ENCODE data around the gene OR51E1. TPM values are rescaled to one million over a fixed set of nuclear protein-coding genes. Genes with fewer than 3 reads are reported as not detected.

Gene OR51E1, protein sequence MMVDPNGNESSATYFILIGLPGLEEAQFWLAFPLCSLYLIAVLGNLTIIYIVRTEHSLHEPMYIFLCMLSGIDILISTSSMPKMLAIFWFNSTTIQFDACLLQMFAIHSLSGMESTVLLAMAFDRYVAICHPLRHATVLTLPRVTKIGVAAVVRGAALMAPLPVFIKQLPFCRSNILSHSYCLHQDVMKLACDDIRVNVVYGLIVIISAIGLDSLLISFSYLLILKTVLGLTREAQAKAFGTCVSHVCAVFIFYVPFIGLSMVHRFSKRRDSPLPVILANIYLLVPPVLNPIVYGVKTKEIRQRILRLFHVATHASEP
- not detected for total RNA-seq
- long read RNA-seq = 0 reads

DNA sequence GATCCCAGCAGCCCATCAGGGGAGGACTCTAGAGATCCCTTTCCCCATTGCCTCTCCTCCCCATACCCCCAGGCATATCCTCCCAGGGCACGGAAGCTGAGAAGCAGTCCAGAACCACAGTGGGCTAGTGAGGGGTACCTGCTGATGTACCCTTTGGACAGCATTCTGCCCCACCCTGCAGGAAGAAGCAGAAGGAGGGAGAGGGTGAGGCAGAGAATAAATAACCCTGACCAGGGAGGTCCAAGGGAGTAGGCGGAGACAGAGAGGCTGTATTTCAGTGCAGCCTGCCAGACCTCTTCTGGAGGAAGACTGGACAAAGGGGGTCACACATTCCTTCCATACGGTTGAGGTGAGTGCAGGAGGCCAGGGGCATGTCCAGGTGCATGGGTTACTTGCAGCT, at the start of gene OR51E1:
Gene OR51E1 (plus strand): TSS at position 301 of the 400 bp plus-strand sequence. CDS start 8,545 bp downstream, outside the sequence.
- Histone ChIP-seq H3K27ac (no peak within 1 kb of the TSS), H3K9me3 (no peaks in the 10 kb centered on the region), H3K4me1 (no peaks in the 10 kb centered on the region), H3K4me3 (no peak within 1 kb of the TSS), H3K27me3 (no peaks in the 10 kb centered on the region), H3K36me3 (no peaks in the 10 kb centered on the region)
- TF ChIP-seq, protein P1, sequence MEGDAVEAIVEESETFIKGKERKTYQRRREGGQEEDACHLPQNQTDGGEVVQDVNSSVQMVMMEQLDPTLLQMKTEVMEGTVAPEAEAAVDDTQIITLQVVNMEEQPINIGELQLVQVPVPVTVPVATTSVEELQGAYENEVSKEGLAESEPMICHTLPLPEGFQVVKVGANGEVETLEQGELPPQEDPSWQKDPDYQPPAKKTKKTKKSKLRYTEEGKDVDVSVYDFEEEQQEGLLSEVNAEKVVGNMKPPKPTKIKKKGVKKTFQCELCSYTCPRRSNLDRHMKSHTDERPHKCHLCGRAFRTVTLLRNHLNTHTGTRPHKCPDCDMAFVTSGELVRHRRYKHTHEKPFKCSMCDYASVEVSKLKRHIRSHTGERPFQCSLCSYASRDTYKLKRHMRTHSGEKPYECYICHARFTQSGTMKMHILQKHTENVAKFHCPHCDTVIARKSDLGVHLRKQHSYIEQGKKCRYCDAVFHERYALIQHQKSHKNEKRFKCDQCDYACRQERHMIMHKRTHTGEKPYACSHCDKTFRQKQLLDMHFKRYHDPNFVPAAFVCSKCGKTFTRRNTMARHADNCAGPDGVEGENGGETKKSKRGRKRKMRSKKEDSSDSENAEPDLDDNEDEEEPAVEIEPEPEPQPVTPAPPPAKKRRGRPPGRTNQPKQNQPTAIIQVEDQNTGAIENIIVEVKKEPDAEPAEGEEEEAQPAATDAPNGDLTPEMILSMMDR (IDR thresholded peaks at IDR 0.05) = no peak
- intact Hi-C loops (cut with DNase I) = no loop called here
- DNase-seq = no peak
- no peak for ATAC-seq

DNA sequence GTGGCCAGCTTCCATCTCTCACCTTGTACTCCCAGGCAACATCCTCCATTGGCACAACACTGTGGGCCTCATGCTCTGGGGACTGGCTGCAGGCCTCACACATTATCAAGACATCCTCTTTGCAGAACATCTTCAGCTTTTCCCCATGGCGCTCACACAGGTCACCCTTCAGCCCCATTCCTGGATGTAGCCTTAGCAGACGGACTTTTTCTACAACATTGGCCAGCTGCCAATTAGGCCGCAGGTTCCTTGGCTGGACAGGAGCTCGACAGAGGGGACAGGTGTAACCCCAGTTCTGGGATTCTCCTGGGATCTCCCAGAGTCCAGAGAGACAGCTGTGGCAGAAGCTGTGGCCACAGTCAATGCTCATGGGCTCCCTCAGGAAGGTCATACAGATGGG, 38.7 kb upstream of the OR51E1 start:
- H3K4me3 ChIP-seq = no peak overlapping the region
- H3K27me3 ChIP-seq = no peaks in the 10 kb centered on the region
- intact Hi-C loops (cut with DNase I) = no loop called here
- TF ChIP-seq, protein P1 (IDR thresholded peaks at IDR 0.05) = no peak
- DNase-seq = no peak
- H3K9me3 ChIP-seq = no peaks in the 10 kb centered on the region
- H3K4me1 ChIP-seq = peaks cover 13% of the 10 kb centered on the region
- H3K27ac ChIP-seq = no peak overlapping the region
- peaks cover 51% of the 10 kb centered on the region for H3K36me3 ChIP-seq
- no peak for ATAC-seq

DNA sequence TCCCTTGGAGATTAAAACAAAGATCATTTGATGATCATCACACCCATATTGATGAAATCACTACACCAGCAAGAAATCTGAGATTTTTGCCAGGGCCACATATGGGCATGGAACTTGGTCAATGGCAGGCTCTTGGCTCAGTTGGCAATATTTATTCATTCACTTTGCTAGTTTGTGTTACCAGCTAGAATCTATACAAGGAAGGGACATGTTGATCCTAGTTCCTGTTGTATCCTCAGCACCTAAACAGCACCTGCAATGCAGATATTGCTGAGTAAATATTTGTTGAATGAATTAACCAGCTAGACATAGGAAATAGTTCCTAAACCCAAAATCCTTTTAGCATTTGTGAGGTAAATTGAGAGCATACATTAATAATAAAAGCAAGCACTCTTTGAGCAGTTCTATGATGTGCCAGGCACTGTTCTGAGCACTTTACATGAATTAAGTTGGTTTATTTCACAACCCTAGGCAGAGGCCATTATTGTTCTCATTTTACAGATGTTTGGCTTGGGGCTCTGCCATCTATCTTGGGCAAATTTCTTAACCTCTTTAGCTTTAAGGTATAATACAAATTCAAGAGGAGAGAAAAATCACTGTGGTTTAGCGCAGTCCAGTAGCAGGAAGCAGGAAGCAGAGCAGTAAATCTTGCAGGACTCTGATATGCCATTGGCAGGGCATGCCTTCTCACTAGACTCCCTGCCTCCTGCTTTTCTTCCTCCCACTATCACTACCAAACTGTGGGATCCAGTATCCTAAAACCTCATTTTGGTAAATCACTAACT, 37.4 kb upstream of the OR51E1 start:
- ATAC-seq = peak; percentile 8
- H3K4me3 ChIP-seq = peak overlapping the region; percentile 71
- peak overlapping the region; percentile 92 for H3K27ac ChIP-seq
- TF ChIP-seq, protein P1 (IDR thresholded peaks at IDR 0.05) = no peak
- H3K36me3 ChIP-seq = peaks cover 37% of the 10 kb centered on the region
- H3K9me3 ChIP-seq = no peaks in the 10 kb centered on the region
- no peaks in the 10 kb centered on the region for H3K27me3 ChIP-seq
- H3K4me1 ChIP-seq = peaks cover 13% of the 10 kb centered on the region
- no peak for DNase-seq
- intact Hi-C loops (cut with DNase I) = no loop called here

DNA sequence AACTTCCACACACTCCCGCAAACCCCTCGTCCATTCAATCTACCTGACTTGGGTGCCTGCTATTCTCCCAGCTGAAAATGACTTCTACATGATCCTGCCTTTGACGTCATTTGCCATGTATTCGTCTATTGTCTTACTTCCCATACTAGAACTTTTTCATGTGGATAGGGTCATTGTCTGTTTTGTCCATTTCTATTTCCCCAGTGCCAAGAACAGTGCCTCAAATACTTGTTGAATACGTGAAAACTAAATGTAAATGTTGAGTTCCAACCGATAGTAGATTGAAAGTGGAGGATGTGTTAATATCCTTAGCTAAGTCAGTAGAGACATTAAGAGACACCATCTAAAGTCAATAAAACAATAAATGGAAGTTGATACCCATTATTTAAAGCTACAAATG, 36.7 kb upstream of the OR51E1 start:
- Histone ChIP-seq H3K9me3 (no peaks in the 10 kb centered on the region), H3K27me3 (no peaks in the 10 kb centered on the region), H3K4me3 (peak overlapping the region; percentile 71), H3K4me1 (peaks cover 13% of the 10 kb centered on the region), H3K36me3 (peaks cover 31% of the 10 kb centered on the region), H3K27ac (peak overlapping the region; percentile 92)
- ATAC-seq (no peak), DNase-seq (no peak)
- intact Hi-C loops (cut with DNase I) = no loop called here
- TF ChIP-seq, protein P1 (IDR thresholded peaks at IDR 0.05) = no peak

DNA sequence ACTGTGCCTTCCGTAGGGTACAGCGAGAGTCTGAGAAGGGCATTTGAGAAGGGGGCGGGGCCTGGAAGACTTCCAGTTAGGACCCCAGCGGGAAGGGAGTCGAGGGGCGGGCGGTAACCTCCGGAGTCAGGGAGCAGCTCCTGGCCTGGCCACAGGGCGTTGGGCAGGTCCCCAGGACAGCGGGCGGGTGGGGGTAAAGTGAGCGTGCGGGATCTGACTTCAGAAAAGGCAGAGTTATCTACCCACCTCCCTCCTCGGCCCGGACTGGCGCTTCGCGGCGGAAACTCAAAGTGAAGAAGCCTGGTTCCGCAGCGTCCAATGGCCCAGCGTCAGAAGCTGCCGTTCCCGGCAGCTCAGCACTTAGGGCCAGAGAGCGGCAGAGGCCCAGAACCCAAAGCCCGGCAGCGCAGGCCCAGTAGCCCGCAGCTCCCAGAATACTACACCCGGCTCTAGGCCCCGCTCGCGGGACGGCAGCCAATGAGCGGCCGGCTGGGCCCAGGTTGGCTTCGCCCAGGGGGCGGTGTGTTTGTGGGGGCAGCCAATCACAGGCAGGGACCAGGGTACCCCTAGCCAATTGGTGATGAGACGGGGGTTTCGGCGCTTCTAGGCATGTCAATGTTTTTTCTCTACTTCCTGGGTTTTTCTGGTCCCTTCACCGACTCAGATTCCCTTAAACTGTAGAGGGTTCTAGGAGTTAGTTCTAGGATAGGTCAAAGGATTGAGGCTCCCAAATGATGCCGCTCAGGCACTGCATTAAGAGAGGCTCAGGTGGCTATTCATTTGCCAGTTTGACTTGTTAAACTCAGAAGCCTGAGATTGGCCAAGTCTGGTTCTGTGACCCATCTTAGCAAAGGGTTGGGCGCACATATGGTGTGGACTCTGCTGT, 35.8 kb upstream of the OR51E1 start, which contains the start of gene TRIM68:
Gene TRIM68 (minus strand): TSS at position 451 of the 886 bp plus-strand sequence. CDS start 2,727 bp downstream, outside the sequence.
- intact Hi-C loops (cut with DNase I) = no loop called here
- H3K4me1 ChIP-seq = peaks cover 13% of the 10 kb centered on the region
- no peaks in the 10 kb centered on the region for H3K27me3 ChIP-seq
- TF ChIP-seq, protein P1 (IDR thresholded peaks at IDR 0.05) = no peak
- H3K9me3 ChIP-seq = no peaks in the 10 kb centered on the region
- H3K27ac ChIP-seq = peak within 1 kb of the TSS; percentile 92
- ATAC-seq (peak; percentile 100), DNase-seq (peak; percentile 99)
- H3K4me3 ChIP-seq = peak within 1 kb of the TSS; percentile 71
- peaks cover 24% of the 10 kb centered on the region for H3K36me3 ChIP-seq

All from upper lobe of right lung (tissue), 1 donor.